Measurements from ENCODE around the gene PARP4.
"Not testable (repeated sequence)": the region's sequence is repeated elsewhere in the genome, so short reads cannot be mapped to it uniquely, and the experiment has no call there.

Gene PARP4

GRCh38 chr13:24506283-24506682, 6.3 kb downstream of the PARP4 start:
- not testable (repeated sequence) for DNase-seq (ENCODE audit: low read depth, low spot score)

GRCh38 chr13:24505756-24506155, 6.8 kb downstream of the PARP4 start:
- DNase-seq (ENCODE audit: low read depth, low spot score): no peak

- no peak for DNase-seq (ENCODE audit: low read depth, low spot score)
Observed at GRCh38 chr13:24505256-24505655, 7.3 kb downstream of the PARP4 start.

GRCh38 chr13:24503379-24503696, 9.2 kb downstream of the PARP4 start:
- DNase-seq (ENCODE audit: low read depth, low spot score): no peak

GRCh38 chr13:24502533-24503378, 9.8 kb downstream of the PARP4 start:
- peak; percentile 68 for DNase-seq (ENCODE audit: low read depth, low spot score)

GRCh38 chr13:24500977-24501376, 11.6 kb downstream of the PARP4 start:
- DNase-seq (ENCODE audit: low read depth, low spot score): no peak

GRCh38 chr13:24497742-24498141, 14.8 kb downstream of the PARP4 start:
- no peak for DNase-seq (ENCODE audit: low read depth, low spot score)

GRCh38 chr13:24496295-24496694, 16.3 kb downstream of the PARP4 start:
- not testable (repeated sequence) for DNase-seq (ENCODE audit: low read depth, low spot score)

- peak; percentile 50 for DNase-seq (ENCODE audit: low read depth, low spot score)
Observed at GRCh38 chr13:24495151-24495729, 17.3 kb downstream of the PARP4 start.

- no peak for DNase-seq (ENCODE audit: low read depth, low spot score)
Observed at GRCh38 chr13:24493356-24493755, 19.2 kb downstream of the PARP4 start.

- DNase-seq (ENCODE audit: low read depth, low spot score): no peak
Observed at GRCh38 chr13:24491845-24492244, 20.7 kb downstream of the PARP4 start.

- DNase-seq (ENCODE audit: low read depth, low spot score): no peak
Observed at GRCh38 chr13:24489721-24490120, 22.9 kb downstream of the PARP4 start.

GRCh38 chr13:24488092-24488491, 24.5 kb downstream of the PARP4 start:
- DNase-seq (ENCODE audit: low read depth, low spot score): peak; percentile 10

- DNase-seq (ENCODE audit: low read depth, low spot score): not testable (repeated sequence)
Observed at GRCh38 chr13:24486017-24486657, 26.4 kb downstream of the PARP4 start.

- no peak for DNase-seq (ENCODE audit: low read depth, low spot score)
Observed at GRCh38 chr13:24473686-24474085, 38.9 kb downstream of the PARP4 start.

- DNase-seq (ENCODE audit: low read depth, low spot score): not testable (repeated sequence)
Observed at GRCh38 chr13:24472129-24472528, 40.4 kb downstream of the PARP4 start.

- no peak for DNase-seq (ENCODE audit: low read depth, low spot score)
Observed at GRCh38 chr13:24463078-24463477, 49.5 kb downstream of the PARP4 start.

- DNase-seq (ENCODE audit: low read depth, low spot score): no peak
Observed at GRCh38 chr13:24460256-24460655, 52.3 kb downstream of the PARP4 start.

GRCh38 chr13:24459726-24460125, 52.9 kb downstream of the PARP4 start:
- DNase-seq (ENCODE audit: low read depth, low spot score): no peak

- DNase-seq (ENCODE audit: low read depth, low spot score): no peak
Observed at GRCh38 chr13:24459234-24459633, 53.3 kb downstream of the PARP4 start.

GRCh38 chr13:24458736-24459135, 53.8 kb downstream of the PARP4 start:
- DNase-seq (ENCODE audit: low read depth, low spot score): no peak

- DNase-seq (ENCODE audit: low read depth, low spot score): no peak
Observed at GRCh38 chr13:24456396-24456795, 56.2 kb downstream of the PARP4 start.

GRCh38 chr13:24454056-24454455, 58.5 kb downstream of the PARP4 start:
- DNase-seq (ENCODE audit: low read depth, low spot score): no peak
